Astrocyte of the spinal cord (primary cell): Measurements from ENCODE around the gene LMAN2.
A peak's percentile ranks its signal among the peaks of the same experiment; 100 is the strongest.

ENCODE experiments used
- DNase-seq: peaks from one replicate; pipeline ENCODE4 v3.0.0; 2011; ENCODE audit warnings: low read depth, low spot score
- H3K4me3 ChIP-seq: 2 replicates; pipeline ENCODE4 v1.5.1; 2011; ENCODE audit warnings: low read depth, mild to moderate bottlenecking, low read length, moderate library complexity
- CTCF ChIP-seq: IDR thresholded peaks from 2 replicates; pipeline ENCODE4 v1.5.1; 2012; ENCODE audit warnings: low read depth, mild to moderate bottlenecking, low read length, inconsistent platforms
- in situ Hi-C: cut with HindIII; loops from 2 replicates; pipeline ENCODE4 v1.10.0; 2017; ENCODE audit warnings: low sequenced_read_pairs

The LMAN2 gene

GRCh38 chr5:177302354-177303110 lies 48.9 kb downstream of the LMAN2 start:
- no peak for DNase-seq
- in situ Hi-C loops: no loop called here
- no peak for TF ChIP-seq CTCF
- H3K4me3 ChIP-seq: peak overlapping the region; percentile 88

- DNase-seq: no peak
- no peak overlapping the region for H3K4me3 ChIP-seq
- no peak for TF ChIP-seq CTCF
- in situ Hi-C loops: no loop called here
These were observed 49.8 kb downstream of the LMAN2 start for GRCh38 chr5:177301503-177302165.

GRCh38 chr5:177300951-177301350 lies 50.5 kb downstream of the LMAN2 start:
- H3K4me3 ChIP-seq: no peak overlapping the region
- TF ChIP-seq CTCF: no peak
- no peak for DNase-seq
- in situ Hi-C loops: no loop called here

- no peak overlapping the region for H3K4me3 ChIP-seq
- in situ Hi-C loops: no loop called here
- peak; percentile 82 for DNase-seq
- TF ChIP-seq CTCF: peak; percentile 44
These were observed 51.1 kb downstream of the LMAN2 start for GRCh38 chr5:177300236-177300880.

- DNase-seq: no peak
- in situ Hi-C loops: no loop called here
- no peak for TF ChIP-seq CTCF
- H3K4me3 ChIP-seq: no peak overlapping the region
These were observed 51.8 kb downstream of the LMAN2 start for GRCh38 chr5:177299697-177300096.

GRCh38 chr5:177297922-177298321 lies 53.5 kb downstream of the LMAN2 start:
- in situ Hi-C loops: no loop called here
- no peak for DNase-seq
- no peak overlapping the region for H3K4me3 ChIP-seq
- no peak for TF ChIP-seq CTCF
